Amniotic epithelial cell (primary cell): Measurements from ENCODE around the gene DNAI2.

ENCODE experiments used
- DNase-seq: peaks from one replicate; pipeline ENCODE4 v3.0.0-alpha.2; 2010; ENCODE audit warnings: low read depth

The DNAI2 gene

GRCh38 chr17:74274060-74274708 is at the start of gene DNAI2:
TSS of gene DNAI2 (plus strand) at chr17:74274234. CDS start at chr17:74281818, 7,584 bp downstream.
- no peak for DNase-seq

- DNase-seq: no peak
These were observed 48.9 kb upstream of the DNAI2 start for GRCh38 chr17:74224959-74225725.

GRCh38 chr17:74226252-74226651 is 47.8 kb upstream of the DNAI2 start:
- no peak for DNase-seq

GRCh38 chr17:74227271-74228080 is 46.6 kb upstream of the DNAI2 start:
- no peak for DNase-seq

GRCh38 chr17:74228306-74228978 is 45.6 kb upstream of the DNAI2 start:
- DNase-seq: no peak

GRCh38 chr17:74230896-74231295 is 43.1 kb upstream of the DNAI2 start:
- no peak for DNase-seq

GRCh38 chr17:74231928-74232907 is 41.8 kb upstream of the DNAI2 start:
- DNase-seq: no peak

- no peak for DNase-seq
These were observed 40.1 kb upstream of the DNAI2 start for GRCh38 chr17:74233937-74234336.

- DNase-seq: no peak
These were observed 39.5 kb upstream of the DNAI2 start for GRCh38 chr17:74234486-74234885.

GRCh38 chr17:74235040-74235581 is 38.9 kb upstream of the DNAI2 start:
- DNase-seq: no peak

- DNase-seq: no peak
These were observed 38.1 kb upstream of the DNAI2 start for GRCh38 chr17:74235911-74236371.

GRCh38 chr17:74237321-74237720 is 36.7 kb upstream of the DNAI2 start:
- no peak for DNase-seq

GRCh38 chr17:74239172-74239571 is 34.9 kb upstream of the DNAI2 start:
- DNase-seq: no peak

GRCh38 chr17:74240618-74241205 is 33.3 kb upstream of the DNAI2 start:
- peak; percentile 24 for DNase-seq

- no peak for DNase-seq
These were observed 32.6 kb upstream of the DNAI2 start for GRCh38 chr17:74241431-74241830.

GRCh38 chr17:74241847-74242246 is 32.2 kb upstream of the DNAI2 start:
- no peak for DNase-seq

GRCh38 chr17:74243013-74243755 is 30.9 kb upstream of the DNAI2 start:
- DNase-seq: no peak

- DNase-seq: no peak
These were observed 29.9 kb upstream of the DNAI2 start for GRCh38 chr17:74244128-74244527.

GRCh38 chr17:74244548-74244947 is 29.5 kb upstream of the DNAI2 start:
- DNase-seq: no peak
